Right ventricle myocardium superior (tissue), 1 donor: ENCODE data around the gene TOMM7. TPM values are rescaled to one million over a fixed set of nuclear protein-coding genes. Genes with fewer than 3 reads are reported as not detected.
"Not testable (repeated sequence)": the region's sequence is repeated elsewhere in the genome, so short reads cannot be mapped to it uniquely, and the experiment has no call there.

Source experiments
- ATAC-seq: fragments of 200-7000 bp; cut with Tn5 transposase; one replicate; pipeline ENCODE4 v1.9.1; 2020; ENCODE audit warnings: mild to moderate bottlenecking; ENCODE audit not compliant: poor library complexity
- DNase-seq: peaks from one replicate; pipeline ENCODE4 v3.0.0-alpha.2; 2020
- intact Hi-C: fragments of 100-400 bp; cut with DNase I; formaldehyde crosslinking; loops from one replicate; pipeline ENCODE4 v1.11.2; 2022
- total RNA-seq: library from RNA; stranded (reverse); fragmentation: NEBNext Ultra II Directional; extraction: Animal tissue kit (Norgen Biotek cat#: 25700); gene quantifications from one replicate; pipeline ENCODE4 v1.2.1, GENCODE V29; 2021
- donor health status: DM: no; HTN: yes; CAD: no; lungs with severe emphysema.

Gene TOMM7
- total RNA-seq, 1 donor from 2014 or later, result 634 TPM

DNA sequence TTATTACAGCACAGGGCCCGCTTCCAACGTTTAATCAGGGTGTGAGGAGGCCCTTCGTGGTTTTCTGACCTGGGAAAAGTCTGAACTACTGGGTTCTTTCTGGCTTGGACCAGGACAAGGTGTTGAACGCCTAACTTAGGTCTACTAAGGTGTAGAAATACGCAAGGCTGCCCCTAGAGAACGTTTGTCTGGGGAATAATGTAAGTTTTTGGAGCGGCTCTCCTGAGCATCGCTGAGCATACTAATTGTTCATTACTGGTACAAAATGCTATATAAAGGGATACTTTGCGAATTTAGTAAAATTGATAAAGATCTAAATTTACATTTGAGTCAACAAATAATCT lies 32.4 kb upstream of the TOMM7 start:
- no peak for DNase-seq
- intact Hi-C loops, result loop anchor here (5.0 kb wide), 1 partner anchor 157 kb away; the partner anchor contains the start of gene HYCC1
- ATAC-seq, result no peak

DNA sequence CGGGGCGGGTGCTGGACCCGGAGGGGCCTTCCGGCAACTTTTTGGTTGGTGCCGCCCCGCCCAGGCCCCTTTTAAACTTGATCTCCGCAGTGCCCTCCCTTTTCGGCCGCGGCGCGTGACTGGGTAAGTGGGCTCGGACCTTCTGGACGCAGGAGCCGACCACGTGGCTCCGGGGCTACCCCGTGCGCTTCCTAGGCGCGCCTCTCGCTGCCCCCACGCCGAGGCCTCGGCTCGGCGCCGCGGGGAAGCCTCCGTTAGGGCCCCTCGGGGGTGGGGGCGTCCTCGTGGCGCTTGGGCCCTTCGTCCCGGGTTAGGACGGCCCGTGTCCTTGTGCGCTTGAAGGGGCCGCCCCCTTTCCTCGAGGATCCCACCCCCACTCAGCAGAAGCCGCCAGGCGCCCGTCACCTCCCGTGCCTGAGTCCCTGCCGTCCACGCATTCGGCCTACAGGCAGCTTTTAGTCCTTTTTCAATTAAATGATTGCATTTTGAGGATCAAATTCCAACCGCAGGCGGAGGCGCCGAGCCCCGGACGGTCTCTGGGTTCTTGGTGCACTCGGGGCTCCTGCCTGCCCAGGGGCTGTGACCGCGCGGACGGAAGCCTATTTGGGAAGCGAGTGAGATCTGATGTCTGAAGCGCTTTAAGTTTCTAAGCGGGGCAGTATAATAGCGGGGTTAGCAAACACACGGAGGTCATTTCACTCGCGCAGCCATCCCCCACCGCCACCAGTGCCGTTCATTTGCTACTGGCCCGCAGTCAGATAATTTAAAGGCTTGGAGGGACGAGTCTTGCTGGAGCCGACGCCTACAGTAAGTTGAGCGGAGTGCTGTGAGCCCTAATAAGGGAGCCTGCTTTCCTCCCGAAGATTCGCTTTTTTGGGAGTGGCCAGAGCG lies 31.8 kb upstream of the TOMM7 start:
- intact Hi-C loops, result loop anchor here (5.0 kb wide), 2 partner anchors 158 to 203 kb away; partner anchors contain the start of gene HYCC1
- ATAC-seq, result peak; percentile 96

DNA sequence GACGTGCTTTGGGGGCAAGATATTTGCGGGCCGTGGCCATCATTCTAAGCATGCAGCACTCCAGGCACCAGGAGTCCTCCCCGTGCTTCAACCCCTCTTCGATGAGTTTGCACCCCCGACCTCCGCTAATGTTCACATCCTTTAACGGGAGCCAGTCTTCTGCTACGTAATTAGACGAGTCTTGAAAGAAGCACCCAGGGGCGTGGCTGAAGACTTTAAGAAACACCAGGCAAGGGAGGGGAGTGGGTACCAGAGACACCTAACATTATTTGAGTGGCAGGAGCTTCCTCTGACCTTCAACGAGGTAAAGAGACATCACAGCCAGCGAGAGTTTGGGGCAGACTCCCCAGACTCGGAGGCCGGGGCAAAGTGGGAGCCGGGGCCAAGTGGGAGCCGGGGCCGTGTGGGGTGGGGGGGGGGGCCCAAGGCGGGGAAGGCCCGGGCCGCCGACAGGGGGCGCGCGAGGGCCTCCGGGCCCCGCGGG lies 31.1 kb upstream of the TOMM7 start:
- ATAC-seq (peak; percentile 1), DNase-seq (no peak)
- intact Hi-C loops, result loop anchor here (5.0 kb wide), 1 partner anchor 204 kb away; no protein-coding TSS in a partner anchor

More for the DNA sequence above, 31.8 kb upstream of the TOMM7 start:
- DNase-seq, result peak; percentile 95

DNA sequence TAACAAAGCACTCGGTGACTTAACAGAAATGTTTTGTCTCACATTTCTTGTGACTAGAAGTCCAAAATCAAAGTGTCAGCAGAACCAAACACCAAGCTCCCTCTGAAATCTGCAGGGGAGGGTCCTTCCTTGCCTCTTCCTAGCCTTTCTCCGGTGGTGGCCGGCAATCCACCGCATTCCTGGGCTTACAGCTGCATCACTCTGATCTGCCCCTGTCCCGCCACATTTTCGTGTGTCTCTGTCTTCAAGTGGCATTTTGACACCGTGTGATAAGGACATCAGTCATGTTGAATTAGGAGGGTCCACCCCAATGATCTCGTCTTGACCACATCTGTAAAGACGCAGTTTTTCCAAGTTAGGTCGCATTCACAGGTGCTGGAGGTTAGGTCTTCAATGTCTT lies 30.5 kb upstream of the TOMM7 start:
- intact Hi-C loops, result loop anchor here (5.0 kb wide), 1 partner anchor 204 kb away; no protein-coding TSS in a partner anchor
- ATAC-seq (no peak), DNase-seq (no peak)

DNA sequence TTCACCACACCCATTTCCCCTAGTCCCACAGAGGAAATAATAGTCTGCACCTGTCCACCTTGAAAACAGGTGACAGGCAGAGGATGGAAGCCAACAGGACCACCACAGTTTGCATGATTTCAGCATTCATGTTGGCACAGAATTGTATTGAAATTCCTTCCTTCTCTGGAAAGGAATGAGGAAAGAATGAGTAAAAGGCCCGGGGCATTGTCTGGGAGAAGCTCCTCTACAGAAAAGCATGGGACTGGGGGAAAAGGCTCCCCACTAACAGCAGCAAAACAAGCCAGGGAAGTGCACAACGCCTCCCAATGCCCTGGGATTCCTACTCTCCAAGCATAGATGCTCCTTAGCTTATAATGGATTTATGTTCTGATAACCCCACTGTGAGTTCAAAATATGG lies 28.5 kb upstream of the TOMM7 start:
- intact Hi-C loops, result loop anchor here (5.0 kb wide), 1 partner anchor 206 kb away; no protein-coding TSS in a partner anchor

DNA sequence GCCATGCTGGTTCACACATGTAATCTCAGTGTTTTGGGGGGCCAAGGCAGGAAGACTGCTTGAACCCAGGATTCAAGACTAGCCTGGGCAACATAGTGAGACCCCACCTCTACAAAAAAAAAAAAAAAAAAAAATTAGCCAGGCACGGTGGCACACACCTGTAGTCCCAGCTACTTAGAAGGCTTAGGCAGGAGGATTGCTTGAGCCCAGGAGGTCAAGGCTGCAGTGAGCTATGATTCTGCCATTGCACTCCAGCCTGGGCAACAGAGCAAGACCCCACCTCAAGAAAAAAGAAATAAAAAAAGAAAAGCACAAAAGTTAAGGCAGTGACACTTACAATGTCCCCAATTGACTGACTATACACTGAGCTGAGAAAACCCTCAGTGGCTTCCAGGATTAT lies 27.7 kb upstream of the TOMM7 start:
- ATAC-seq, DNase-seq: not testable (repeated sequence)
- intact Hi-C loops, result loop anchor here (5.0 kb wide), 1 partner anchor 207 kb away; no protein-coding TSS in a partner anchor

More for the DNA sequence above, 28.5 kb upstream of the TOMM7 start:
- ATAC-seq (no peak), DNase-seq (no peak)

DNA sequence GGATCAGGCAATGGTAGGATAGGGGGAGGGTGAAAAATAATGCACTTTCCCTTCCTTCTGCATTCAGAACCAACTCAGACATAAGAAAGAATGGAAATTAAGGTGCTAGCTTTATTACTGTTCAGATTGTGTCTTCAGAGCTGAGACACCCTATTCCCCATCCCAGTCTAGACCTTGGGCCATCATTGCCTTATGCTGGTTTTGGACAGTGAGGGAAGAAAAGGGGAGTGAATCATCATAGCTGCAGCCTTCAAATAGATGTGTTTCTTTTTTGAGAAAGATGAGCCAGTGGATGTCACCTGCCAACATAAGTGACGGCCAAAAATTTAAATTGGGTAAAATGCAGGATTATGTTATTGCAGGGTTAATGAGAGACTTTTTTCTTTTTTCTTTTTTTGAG lies 27.0 kb upstream of the TOMM7 start:
- ATAC-seq (no peak), DNase-seq (no peak)
- intact Hi-C loops, result loop anchor here (5.0 kb wide), 1 partner anchor 208 kb away; no protein-coding TSS in a partner anchor

DNA sequence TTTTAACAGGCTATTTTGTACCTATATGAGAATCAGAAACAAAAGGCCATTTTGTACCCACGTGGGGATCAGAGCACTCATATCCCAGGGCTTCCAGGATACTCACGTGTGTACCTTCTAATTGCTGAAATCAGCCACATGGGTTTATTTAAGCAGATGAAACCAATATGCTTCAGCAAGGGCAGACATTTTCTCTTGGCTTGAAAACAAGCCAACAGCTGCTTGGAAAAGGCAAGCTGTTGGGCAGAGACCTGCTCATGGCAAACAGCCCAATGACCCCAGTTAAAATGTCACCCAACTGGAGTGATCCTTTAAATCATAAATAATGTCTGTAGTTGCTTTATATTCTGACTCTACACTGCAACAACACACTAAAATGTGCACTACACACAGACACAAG lies 26.5 kb upstream of the TOMM7 start:
- no peak for ATAC-seq
- DNase-seq, result no peak
- intact Hi-C loops, result no loop called here

DNA sequence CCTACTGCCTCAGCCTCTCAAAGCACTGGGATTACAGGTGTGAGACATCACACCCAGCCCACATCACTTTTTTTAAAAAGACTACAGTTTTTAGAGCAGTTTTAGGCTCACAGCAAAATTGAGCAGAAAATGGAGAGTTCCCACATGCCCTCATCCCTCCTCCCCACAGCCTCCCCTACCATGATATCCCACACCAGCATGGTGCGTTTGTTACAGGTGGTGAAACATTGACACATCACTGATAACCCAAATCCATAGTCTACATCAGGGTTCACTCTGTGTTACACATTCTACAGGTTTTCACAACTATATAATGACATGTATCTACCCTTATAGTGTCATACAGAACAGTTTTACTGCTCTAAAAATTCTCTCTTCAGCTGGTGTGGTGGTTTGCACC lies 24.3 kb upstream of the TOMM7 start:
- intact Hi-C loops, result no loop called here
- no peak for ATAC-seq

DNA sequence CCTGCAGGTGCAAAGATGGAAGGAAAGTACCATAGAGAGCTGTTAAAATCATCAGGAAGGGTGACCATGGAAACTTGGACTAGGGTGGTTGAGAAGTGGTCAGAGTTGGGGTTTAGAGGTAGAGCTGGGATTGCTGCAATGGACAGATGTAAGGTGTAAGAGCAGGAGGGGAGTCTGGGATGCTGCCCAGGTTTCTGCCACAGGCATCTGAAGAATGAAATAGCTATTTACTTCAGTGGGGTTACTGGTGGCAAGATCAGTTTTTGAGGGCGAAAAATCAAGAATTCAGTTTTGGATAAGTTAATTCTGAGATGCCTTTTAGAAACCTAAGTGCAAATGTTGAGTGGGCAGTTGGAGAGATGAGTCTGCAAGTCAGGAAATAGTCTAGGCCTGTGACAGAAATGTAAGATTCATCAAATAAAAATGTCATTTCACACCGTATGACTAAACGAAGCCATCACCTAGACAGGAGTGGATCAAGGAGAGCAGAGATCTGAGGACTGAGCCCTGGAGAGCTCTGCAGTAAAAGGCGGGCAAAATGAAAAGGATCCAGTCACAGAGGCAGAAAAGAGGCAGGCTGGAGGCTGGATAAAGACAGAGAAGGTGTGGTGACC lies 22.7 kb upstream of the TOMM7 start:
- intact Hi-C loops, result no loop called here
- ATAC-seq (no peak), DNase-seq (no peak)

More for the DNA sequence above, 24.3 kb upstream of the TOMM7 start:
- DNase-seq, result no peak

DNA sequence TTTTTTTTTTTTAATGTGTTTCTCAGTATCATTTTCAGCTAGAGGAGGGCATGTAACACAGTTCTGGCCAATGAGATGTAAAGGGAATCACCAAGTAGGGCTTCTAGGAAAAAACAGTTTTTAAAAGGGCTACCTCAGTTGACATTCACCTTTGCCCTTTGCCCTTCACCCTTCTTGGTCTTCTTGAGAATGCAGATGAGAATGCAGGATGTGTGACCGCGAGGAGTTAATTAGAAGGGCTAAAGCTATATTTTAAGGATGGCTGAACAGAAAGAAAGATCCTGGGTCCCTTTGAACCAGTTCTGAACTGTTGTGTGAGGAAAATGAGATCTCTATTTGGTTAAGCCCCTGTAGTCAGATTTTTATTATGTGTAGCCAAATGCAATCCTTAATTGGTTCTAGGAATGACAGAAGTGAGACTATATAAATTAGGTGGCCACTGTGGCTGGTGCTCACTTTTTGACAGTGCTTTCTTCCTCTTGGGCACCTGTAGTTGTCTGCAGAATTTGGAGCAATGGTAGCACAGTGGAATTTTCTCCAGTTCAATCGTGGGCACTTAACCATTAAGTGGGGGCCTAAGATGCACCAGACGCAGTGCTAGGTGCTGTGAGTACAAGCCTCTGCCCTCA lies 21.1 kb upstream of the TOMM7 start:
- DNase-seq (no peak), ATAC-seq (no peak)
- intact Hi-C loops, result no loop called here

DNA sequence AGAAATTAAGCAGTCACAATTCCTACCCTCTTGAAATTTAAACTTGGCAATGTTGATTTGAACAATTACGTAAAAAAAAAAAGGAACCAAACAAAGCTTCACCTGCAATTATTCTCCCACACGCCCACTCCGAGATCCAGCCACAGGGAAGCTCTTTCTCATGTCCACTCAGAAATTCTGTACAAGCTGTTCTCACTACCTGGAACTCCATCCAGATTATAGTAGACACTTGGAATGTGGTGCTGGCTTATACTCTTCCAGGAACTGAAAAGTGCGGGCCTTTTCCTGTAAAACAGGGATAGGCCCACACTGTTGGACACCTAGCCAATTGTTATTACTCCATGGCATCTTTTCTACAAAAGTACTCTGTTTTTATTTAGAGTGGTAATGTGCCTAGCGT lies 20.3 kb upstream of the TOMM7 start:
- ATAC-seq, result peak; percentile 53
- intact Hi-C loops, result no loop called here
- no peak for DNase-seq

DNA sequence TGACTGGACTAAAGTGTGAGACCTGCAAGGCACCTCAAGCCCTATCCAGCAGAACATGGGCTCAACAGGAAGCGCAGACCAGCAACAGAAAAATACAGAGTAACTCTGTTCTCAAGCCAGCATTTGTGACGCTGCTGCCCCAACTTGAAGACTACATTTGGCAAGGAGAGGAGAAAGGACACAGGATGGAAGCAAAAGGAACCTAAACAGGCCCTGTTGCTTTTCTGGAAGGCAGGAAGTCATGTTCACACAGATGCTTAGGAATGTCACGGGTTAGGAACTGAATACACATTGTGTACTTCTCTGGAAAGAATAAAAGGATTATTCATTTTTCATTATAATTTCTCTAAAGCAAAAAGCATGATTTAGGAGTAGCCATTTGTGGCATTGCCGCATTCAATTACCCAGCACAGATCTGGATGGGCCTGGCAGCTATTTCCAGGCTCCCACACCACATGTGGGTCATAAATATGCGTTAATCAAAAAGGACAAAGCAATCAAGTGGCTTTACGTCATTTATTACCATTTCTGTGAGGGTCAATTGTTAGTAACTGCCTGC lies 19.8 kb upstream of the TOMM7 start:
- DNase-seq, result no peak
- no peak for ATAC-seq
- intact Hi-C loops, result no loop called here

DNA sequence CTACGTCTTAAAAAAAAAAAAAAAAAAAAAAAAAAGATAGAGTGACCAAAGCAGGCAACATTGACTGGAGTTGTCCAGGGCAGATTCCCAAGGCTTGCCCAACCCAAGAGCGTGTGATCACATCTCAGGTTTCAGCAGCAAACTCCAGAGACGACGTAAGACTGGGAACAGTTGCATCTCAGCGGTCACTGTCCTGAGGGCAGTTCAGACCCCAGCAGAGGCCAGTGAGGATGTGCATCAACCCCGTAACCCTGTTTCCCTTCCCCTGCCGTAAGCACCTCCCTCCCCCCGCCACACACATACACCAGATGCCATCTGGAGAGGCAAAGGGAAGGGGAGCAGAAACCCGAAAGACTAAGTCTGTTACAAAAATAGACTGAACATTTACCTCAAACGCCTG lies 19.3 kb upstream of the TOMM7 start:
- DNase-seq (no peak), ATAC-seq (no peak)
- intact Hi-C loops, result no loop called here

DNA sequence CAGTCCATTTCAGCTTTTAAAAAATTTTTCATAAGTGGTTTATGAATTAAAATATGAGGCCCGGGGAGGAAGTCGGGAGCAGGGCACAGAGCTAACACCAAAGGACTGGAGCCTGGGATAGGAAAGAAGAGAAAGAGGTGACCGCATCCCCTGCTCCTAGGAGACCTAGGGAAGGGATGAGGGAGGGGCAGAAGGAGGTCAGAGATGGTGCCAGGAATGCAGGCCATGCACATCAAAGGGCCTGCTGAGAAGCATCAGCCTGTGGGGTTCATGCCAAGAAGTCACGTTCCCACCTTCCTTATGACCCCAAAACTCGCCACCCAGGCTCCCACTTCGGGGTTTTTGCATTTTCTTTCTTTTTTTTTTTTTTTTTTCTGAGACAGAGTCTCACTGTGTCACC lies 14.7 kb upstream of the TOMM7 start:
- ATAC-seq, result no peak
- no peak for DNase-seq
- intact Hi-C loops, result no loop called here

DNA sequence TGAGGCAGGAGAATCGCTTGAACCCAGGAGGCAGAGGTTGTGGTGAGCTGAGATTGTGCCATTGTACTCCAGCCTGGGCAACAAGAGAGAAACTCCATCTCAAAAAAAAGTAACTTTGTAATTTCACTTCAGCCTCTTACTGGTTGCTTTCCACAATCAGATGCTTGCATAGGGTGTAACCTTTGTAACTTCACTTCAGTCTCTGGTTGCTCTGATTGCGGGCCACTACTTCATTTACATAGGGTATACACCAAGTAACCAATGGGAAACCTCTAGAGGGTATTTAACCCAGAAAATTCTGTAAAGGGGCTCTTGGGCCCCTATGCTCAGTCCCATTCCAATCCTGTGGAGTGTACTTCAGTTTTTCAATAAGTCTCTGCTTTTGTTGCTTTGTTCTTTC lies 13.9 kb upstream of the TOMM7 start:
- ATAC-seq, intact Hi-C loops, DNase-seq: not testable (repeated sequence)

DNA sequence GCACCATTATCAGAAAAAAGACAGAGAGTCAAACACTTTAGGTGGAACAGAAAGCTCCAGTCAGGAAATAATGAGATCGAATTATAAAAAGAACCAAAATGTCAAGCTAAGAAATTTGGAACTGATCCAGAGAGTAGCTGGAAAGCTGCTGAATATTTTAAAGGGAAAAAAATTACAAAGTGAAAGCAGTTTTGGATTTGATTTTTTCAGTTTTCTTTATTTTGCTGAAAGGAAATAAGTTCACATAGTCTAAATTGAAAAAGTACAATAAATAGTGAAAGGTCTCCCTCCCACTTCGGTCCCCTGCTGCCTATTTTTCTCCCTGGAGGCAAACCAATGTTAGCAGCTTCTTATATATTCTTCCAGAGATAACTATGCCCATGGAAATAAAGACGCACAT lies 11.3 kb upstream of the TOMM7 start:
- no peak for DNase-seq
- intact Hi-C loops, result no loop called here
- ATAC-seq, result no peak

DNA sequence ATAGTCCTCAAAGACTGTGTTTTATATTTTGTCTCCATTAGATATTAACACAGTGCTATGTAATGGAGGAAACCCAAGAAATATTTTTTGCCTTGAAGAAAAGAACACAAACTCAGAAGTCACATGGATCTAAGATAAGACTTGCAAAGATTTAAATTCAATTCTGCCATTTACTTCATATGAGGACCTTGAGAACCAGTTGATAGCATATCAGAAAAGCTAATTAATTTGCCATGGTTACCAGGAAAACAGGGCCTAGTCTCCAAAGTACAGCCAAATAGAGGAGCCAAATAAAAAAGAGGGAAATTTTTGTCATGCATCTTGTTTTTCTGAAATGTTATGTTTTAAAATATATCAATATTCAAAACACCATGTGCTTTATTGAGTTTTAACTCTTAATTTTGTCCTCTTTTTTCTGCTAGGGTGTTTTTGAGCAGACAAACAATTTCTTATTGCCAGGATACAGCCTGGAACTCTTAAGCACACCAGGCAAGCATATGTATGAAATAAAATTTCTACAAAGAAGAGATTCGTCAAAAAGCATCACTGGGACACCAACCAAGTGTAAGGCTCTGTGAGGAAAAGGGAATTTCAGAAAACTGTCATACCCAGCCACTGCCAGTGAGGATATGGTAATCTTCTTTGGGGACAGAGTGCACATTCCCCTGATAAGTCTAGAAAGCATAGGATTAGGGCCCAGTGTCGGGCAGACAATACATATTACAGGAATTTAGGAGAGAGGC lies 10.6 kb upstream of the TOMM7 start:
- intact Hi-C loops, result no loop called here
- no peak for DNase-seq
- ATAC-seq, result no peak
